Loucy (cell line): Measurements from ENCODE around the gene UNC79.
"Not testable (repeated sequence)": the region's sequence is repeated elsewhere in the genome, so short reads cannot be mapped to it uniquely, and the experiment has no call there.

Source experiments
- H2AFZ ChIP-seq: fragments of 200-600 bp; sonication (generic); 2 replicates; pipeline ENCODE4 v1.6.0; 2016; ENCODE audit warnings: antibody characterized with exemption, mild to moderate bottlenecking, low read length, moderate library complexity
- H3F3A ChIP-seq: fragments of 200-600 bp; 2 replicates; pipeline ENCODE4 v1.6.0; 2016; ENCODE audit warnings: antibody characterized with exemption, low read depth, mild to moderate bottlenecking
- H3K27me3 ChIP-seq: fragments of 200-600 bp; sonication (generic); 2 replicates; pipeline ENCODE4 v1.6.1; 2014; ENCODE audit warnings: low read length, mild to moderate bottlenecking; ENCODE audit not compliant: insufficient read depth, poor library complexity, severe bottlenecking
- H3K36me3 ChIP-seq: fragments of 200-600 bp; sonication (generic); 2 replicates; pipeline ENCODE4 v1.6.1; 2016; ENCODE audit warnings: low read length; ENCODE audit not compliant: insufficient read depth
- H3K4me1 ChIP-seq: fragments of 200-600 bp; sonication (generic); 2 replicates; pipeline ENCODE4 v1.5.1; 2014; ENCODE audit warnings: low read length, mild to moderate bottlenecking; ENCODE audit not compliant: insufficient read depth, poor library complexity, severe bottlenecking
- H3K4me2 ChIP-seq: fragments of 200-600 bp; sonication (generic); 2 replicates; pipeline ENCODE4 v1.6.0; 2014; ENCODE audit warnings: antibody characterized with exemption, low read length, low read depth, mild to moderate bottlenecking; ENCODE audit not compliant: poor library complexity, severe bottlenecking
- H3K4me3 ChIP-seq: fragments of 200-600 bp; sonication (generic); 2 replicates; pipeline ENCODE4 v1.5.1; 2014; ENCODE audit warnings: low read length, mild to moderate bottlenecking, mixed read lengths; ENCODE audit not compliant: poor library complexity, severe bottlenecking
- H3K79me2 ChIP-seq: fragments of 200-600 bp; sonication (generic); 2 replicates; pipeline ENCODE4 v1.6.1; 2014; ENCODE audit warnings: low read length; ENCODE audit not compliant: insufficient read depth
- H3K9ac ChIP-seq: fragments of 200-600 bp; sonication (generic); 2 replicates; pipeline ENCODE4 v1.6.0; 2014; ENCODE audit warnings: mild to moderate bottlenecking, low read depth, low read length, moderate library complexity; ENCODE audit not compliant: poor library complexity, severe bottlenecking
- H3K9me2 ChIP-seq: fragments of 200-600 bp; sonication (generic); replicated peaks from 2 replicates; pipeline ENCODE4 v1.6.1; 2016; ENCODE audit warnings: low read depth, low read length, mixed read lengths
- H3K9me3 ChIP-seq: fragments of 200-600 bp; sonication (generic); 2 replicates; pipeline ENCODE4 v1.6.1; 2014; ENCODE audit warnings: mild to moderate bottlenecking, antibody characterized with exemption, low read length, low read depth; ENCODE audit not compliant: insufficient read depth
- H4K20me1 ChIP-seq: fragments of 200-600 bp; sonication (generic); 2 replicates; pipeline ENCODE4 v1.6.0; 2014; ENCODE audit warnings: antibody characterized with exemption, low read length, mild to moderate bottlenecking; ENCODE audit not compliant: insufficient read depth, poor library complexity, severe bottlenecking
- EZH2phosphoT487 ChIP-seq: fragments of 200-600 bp; IDR thresholded peaks from 2 replicates; pipeline ENCODE4 v1.6.1; 2018; ENCODE audit warnings: antibody characterized with exemption, mild to moderate bottlenecking, moderate library complexity, borderline replicate concordance
- TF ChIP-seq, protein P1 (sequence below): fragments of 200-600 bp; sonication (generic); conservative IDR thresholded peaks from 2 replicates; pipeline ENCODE4 v1.5.1; 2014; ENCODE audit warnings: mild to moderate bottlenecking, antibody characterized with exemption, low read length

The UNC79 gene

GRCh38 chr14:93410021-93410420 lies 20.7 kb upstream of the UNC79 start:
- Histone ChIP-seq H2AFZ (no peak overlapping the region), H3K4me1 (no peaks in the 10 kb centered on the region), H3K4me2 (no peak overlapping the region), H3K9ac (no peak overlapping the region), H4K20me1 (no peaks in the 10 kb centered on the region), H3F3A (no peaks in the 10 kb centered on the region), H3K4me3 (no peak overlapping the region), H3K27me3 (no peaks in the 10 kb centered on the region), H3K36me3 (no peaks in the 10 kb centered on the region; the same call in 1 of the 2 replicates), H3K9me3 (peaks cover 13% of the 10 kb centered on the region; the same call in 1 of the 2 replicates), H3K9me2 (no peaks in the 10 kb centered on the region), H3K79me2 (no peaks in the 10 kb centered on the region)
- no peak for TF ChIP-seq EZH2phosphoT487
- TF ChIP-seq, protein P1, sequence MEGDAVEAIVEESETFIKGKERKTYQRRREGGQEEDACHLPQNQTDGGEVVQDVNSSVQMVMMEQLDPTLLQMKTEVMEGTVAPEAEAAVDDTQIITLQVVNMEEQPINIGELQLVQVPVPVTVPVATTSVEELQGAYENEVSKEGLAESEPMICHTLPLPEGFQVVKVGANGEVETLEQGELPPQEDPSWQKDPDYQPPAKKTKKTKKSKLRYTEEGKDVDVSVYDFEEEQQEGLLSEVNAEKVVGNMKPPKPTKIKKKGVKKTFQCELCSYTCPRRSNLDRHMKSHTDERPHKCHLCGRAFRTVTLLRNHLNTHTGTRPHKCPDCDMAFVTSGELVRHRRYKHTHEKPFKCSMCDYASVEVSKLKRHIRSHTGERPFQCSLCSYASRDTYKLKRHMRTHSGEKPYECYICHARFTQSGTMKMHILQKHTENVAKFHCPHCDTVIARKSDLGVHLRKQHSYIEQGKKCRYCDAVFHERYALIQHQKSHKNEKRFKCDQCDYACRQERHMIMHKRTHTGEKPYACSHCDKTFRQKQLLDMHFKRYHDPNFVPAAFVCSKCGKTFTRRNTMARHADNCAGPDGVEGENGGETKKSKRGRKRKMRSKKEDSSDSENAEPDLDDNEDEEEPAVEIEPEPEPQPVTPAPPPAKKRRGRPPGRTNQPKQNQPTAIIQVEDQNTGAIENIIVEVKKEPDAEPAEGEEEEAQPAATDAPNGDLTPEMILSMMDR, result no peak

GRCh38 chr14:93410893-93411292 lies 19.8 kb upstream of the UNC79 start:
- no peak overlapping the region for H3K4me3 ChIP-seq
- TF ChIP-seq EZH2phosphoT487, result no peak
- TF ChIP-seq, protein P1, result no peak
- H3K9ac ChIP-seq, result no peak overlapping the region

GRCh38 chr14:93425136-93425535 lies 5.6 kb upstream of the UNC79 start:
- H4K20me1 ChIP-seq, H3K9me2 ChIP-seq, H3K36me3 ChIP-seq, H3F3A ChIP-seq, H3K4me2 ChIP-seq, H2AFZ ChIP-seq, H3K4me1 ChIP-seq, H3K4me3 ChIP-seq, H3K79me2 ChIP-seq, H3K27me3 ChIP-seq, H3K9ac ChIP-seq: not testable (repeated sequence)
- H3K9me3 ChIP-seq, result peaks cover 23% of the 10 kb centered on the region

More at GRCh38 chr14:93410893-93411292, 19.8 kb upstream of the UNC79 start:
- Histone ChIP-seq H3K36me3 (no peaks in the 10 kb centered on the region; the same call in 1 of the 2 replicates), H3K79me2 (no peaks in the 10 kb centered on the region), H4K20me1 (no peaks in the 10 kb centered on the region), H3K9me2 (no peaks in the 10 kb centered on the region), H3F3A (no peaks in the 10 kb centered on the region), H2AFZ (no peak overlapping the region), H3K4me1 (no peaks in the 10 kb centered on the region), H3K9me3 (peaks cover 13% of the 10 kb centered on the region; the same call in 1 of the 2 replicates), H3K4me2 (no peak overlapping the region), H3K27me3 (no peaks in the 10 kb centered on the region)

GRCh38 chr14:93426750-93427149 lies 4.0 kb upstream of the UNC79 start:
- H3K4me1 ChIP-seq, result no peaks in the 10 kb centered on the region
- H3K36me3 ChIP-seq, result no peaks in the 10 kb centered on the region
- no peak for TF ChIP-seq EZH2phosphoT487
- TF ChIP-seq, protein P1, result no peak
- H3K27me3 ChIP-seq, result no peaks in the 10 kb centered on the region
- no peaks in the 10 kb centered on the region for H3K9me2 ChIP-seq
- H4K20me1 ChIP-seq, result no peaks in the 10 kb centered on the region
- H3K79me2 ChIP-seq, result no peaks in the 10 kb centered on the region; the same call in 1 of the 2 replicates
- peaks cover 20% of the 10 kb centered on the region for H3K9me3 ChIP-seq
- H2AFZ ChIP-seq, result no peak overlapping the region
- no peaks in the 10 kb centered on the region for H3F3A ChIP-seq
- H3K9ac ChIP-seq, result no peak overlapping the region
- H3K4me2 ChIP-seq, result no peak overlapping the region
- no peak overlapping the region for H3K4me3 ChIP-seq
